Neural crest cell (in vitro differentiated cells): ENCODE data around the gene TEDC1. TPM values are rescaled to one million over a fixed set of nuclear protein-coding genes. Genes with fewer than 3 reads are reported as not detected.

ENCODE experiments used
- DNase-seq: peaks from one replicate; pipeline ENCODE4 v3.0.0; 2021; ENCODE audit warnings: low read depth, mixed read lengths, low spot score
- H3K27ac Mint-ChIP-seq: one replicate; pipeline ENCODE4 v1.8.0; 2021; ENCODE audit warnings: mild to moderate bottlenecking, mixed read lengths; ENCODE audit not compliant: unreplicated experiment
- H3K27me3 Mint-ChIP-seq: 2 replicates; pipeline ENCODE4 v1.8.0; 2021; ENCODE audit warnings: low read depth, mild to moderate bottlenecking, mixed read lengths
- H3K36me3 Mint-ChIP-seq: 2 replicates; pipeline ENCODE4 v1.8.0; 2021; ENCODE audit warnings: low read depth, mild to moderate bottlenecking, mixed read lengths
- H3K4me1 Mint-ChIP-seq: 2 replicates; pipeline ENCODE4 v1.8.0; 2021; ENCODE audit warnings: mixed read lengths
- H3K4me3 Mint-ChIP-seq: one replicate; pipeline ENCODE4 v1.8.0; 2021; ENCODE audit warnings: mild to moderate bottlenecking, mixed read lengths
- H3K9me3 Mint-ChIP-seq: 2 replicates; pipeline ENCODE4 v1.8.0; 2021; ENCODE audit warnings: mixed read lengths
- total RNA-seq: library from RNA; stranded (reverse); gene quantifications from 2 replicates; pipeline ENCODE4 v1.2.1, GENCODE V29; 2021
- TF ChIP-seq, protein P1 (sequence below): fragments of 200-600 bp; sonication (generic); conservative IDR thresholded peaks from 2 replicates; pipeline ENCODE4 v1.5.0; 2021; ENCODE audit warnings: antibody characterized with exemption, mild to moderate bottlenecking

Gene TEDC1
- total RNA-seq, 1 donor from 2014 or later, result 44.9 TPM

DNA sequence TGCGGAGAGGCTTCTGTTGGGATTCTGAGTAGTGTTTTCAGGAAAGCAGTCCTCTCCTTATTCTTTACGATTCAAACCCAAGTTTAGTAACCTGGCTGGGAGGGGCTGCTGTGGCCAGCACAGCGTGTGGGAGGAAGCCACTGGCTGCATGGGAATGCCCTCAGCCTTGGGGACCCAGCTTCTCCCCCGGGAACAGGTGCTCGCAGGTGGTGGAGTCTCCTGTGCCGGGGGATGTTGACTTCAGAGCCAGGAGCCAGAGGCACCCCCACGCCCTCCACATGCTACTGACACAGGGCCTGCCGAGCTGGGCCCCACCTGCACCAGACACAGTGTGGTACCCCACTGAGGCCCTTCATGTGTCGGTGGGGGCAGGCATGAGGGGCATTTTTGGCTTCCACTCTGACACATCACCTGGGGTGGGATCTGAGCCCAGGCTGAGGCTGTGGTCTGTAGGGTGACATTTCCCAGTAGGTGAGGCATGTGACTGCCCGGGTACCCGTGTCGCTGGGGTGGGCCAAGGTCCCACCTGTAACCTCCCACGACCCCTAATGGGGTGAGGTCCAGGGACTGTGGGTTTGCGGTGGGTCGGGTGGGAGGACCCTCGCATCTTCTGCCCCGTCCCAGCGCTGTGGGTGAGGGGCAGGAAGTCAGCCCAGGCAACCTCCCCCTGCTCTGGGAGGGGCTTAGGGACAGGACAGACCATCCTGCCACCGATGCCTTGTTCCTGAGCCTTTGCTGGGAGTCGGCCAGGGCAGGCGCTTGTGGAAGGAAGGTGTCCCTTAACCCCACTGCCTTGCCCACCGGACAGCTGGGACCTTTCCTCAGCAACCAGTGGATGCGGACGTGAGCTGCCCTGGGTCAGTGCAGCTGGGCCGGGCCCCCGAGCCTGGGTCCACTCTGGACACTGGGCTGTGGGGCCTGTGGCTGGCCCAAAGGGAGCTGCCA, 44.9 kb upstream of the TEDC1 start:
- H3K27me3 Mint-ChIP-seq, result no peaks in the 10 kb centered on the region

DNA sequence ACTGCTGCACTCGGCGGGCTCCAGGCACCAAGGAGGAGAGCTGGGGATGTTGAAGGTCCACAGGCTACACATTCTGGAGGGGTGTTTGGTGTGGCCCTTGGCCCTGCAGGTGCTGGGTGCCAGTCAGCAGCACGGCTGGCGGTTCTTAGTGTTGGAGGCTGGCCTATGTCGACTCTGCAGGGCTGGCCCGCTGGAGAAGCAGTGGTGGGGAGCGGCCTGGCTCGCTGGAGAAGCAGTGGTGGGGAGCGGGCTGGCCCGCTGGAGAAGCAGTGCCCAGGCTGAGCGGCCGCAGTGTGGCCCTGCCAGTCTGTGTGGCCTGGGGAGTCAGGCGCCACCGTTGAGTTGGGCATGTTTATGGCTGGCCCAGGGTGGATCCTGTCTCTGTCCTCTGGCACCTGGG, 44.1 kb upstream of the TEDC1 start:
- TF ChIP-seq, protein P1, sequence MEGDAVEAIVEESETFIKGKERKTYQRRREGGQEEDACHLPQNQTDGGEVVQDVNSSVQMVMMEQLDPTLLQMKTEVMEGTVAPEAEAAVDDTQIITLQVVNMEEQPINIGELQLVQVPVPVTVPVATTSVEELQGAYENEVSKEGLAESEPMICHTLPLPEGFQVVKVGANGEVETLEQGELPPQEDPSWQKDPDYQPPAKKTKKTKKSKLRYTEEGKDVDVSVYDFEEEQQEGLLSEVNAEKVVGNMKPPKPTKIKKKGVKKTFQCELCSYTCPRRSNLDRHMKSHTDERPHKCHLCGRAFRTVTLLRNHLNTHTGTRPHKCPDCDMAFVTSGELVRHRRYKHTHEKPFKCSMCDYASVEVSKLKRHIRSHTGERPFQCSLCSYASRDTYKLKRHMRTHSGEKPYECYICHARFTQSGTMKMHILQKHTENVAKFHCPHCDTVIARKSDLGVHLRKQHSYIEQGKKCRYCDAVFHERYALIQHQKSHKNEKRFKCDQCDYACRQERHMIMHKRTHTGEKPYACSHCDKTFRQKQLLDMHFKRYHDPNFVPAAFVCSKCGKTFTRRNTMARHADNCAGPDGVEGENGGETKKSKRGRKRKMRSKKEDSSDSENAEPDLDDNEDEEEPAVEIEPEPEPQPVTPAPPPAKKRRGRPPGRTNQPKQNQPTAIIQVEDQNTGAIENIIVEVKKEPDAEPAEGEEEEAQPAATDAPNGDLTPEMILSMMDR, result no peak
- no peak for DNase-seq
- H3K4me3 Mint-ChIP-seq, result no peak overlapping the region
- H3K4me1 Mint-ChIP-seq, result no peaks in the 10 kb centered on the region
- no peaks in the 10 kb centered on the region for H3K36me3 Mint-ChIP-seq
- no peak overlapping the region for H3K27ac Mint-ChIP-seq
- H3K27me3 Mint-ChIP-seq, result no peaks in the 10 kb centered on the region
- H3K9me3 Mint-ChIP-seq, result no peaks in the 10 kb centered on the region

More for the DNA sequence above, 44.9 kb upstream of the TEDC1 start:
- Mint-ChIP-seq H3K9me3 (no peaks in the 10 kb centered on the region), H3K27ac (no peak overlapping the region), H3K36me3 (no peaks in the 10 kb centered on the region), H3K4me3 (no peak overlapping the region), H3K4me1 (no peaks in the 10 kb centered on the region)
- TF ChIP-seq, protein P1, result no peak
- no peak for DNase-seq

DNA sequence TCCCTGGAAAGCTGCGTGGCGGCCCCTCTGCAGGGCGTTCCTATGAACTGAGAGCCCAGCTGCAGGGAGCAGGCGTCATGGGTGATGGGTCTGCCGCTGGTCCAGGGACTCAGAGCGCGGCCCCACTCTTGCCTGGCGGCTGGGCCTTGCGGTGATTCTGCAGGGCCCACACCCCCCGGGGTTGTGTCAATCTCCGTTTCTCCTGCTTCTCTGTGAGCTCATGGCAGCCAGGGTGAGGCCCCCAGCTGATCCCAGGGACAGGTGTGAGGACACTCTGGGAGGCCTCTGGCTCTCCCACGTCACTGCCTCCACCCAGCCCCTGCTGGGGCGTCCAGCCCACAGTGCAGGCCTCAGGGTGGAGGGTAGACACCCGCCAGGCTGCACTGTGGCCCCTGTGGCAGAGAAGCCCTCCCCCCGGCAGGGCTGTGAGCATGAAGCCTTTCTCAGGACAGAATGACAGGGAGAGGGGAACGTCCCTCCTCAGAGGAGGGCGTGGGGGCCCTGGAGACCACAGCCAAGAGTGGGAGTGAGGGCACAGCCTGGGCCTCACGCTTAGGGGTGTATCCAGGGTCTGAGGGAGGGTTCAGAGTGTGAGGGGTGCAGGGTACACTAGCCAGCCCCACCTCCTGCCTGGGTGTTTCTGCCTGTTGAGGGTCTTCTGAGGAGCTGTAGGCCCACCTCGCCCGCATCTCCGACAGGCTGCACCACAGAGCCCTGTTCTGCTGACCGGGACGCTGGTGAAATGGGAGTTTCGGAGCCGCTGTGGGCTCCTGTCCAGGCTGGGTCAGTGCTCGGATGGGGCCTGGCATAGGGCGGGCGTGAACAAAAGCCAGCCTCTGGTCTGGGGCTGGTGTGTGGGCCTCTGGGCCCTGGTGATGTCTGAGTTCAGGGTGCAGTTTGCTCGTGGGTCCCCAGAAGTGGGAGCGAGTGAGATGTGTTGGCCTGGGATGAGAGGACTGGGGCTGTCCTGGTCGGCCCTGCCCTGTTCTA, 43.1 kb upstream of the TEDC1 start:
- Mint-ChIP-seq H3K4me3 (no peak overlapping the region), H3K27me3 (no peaks in the 10 kb centered on the region), H3K36me3 (no peaks in the 10 kb centered on the region), H3K9me3 (no peaks in the 10 kb centered on the region), H3K4me1 (no peaks in the 10 kb centered on the region), H3K27ac (no peak overlapping the region)
- TF ChIP-seq, protein P1, result no peak
- no peak for DNase-seq

GRCh38 chr14:105448706-105449111, 42.3 kb upstream of the TEDC1 start:
- TF ChIP-seq, protein P1, result peak; percentile 76
- H3K4me1 Mint-ChIP-seq, result no peaks in the 10 kb centered on the region
- H3K9me3 Mint-ChIP-seq, result no peaks in the 10 kb centered on the region
- H3K27me3 Mint-ChIP-seq, result no peaks in the 10 kb centered on the region
- no peak overlapping the region for H3K27ac Mint-ChIP-seq
- H3K36me3 Mint-ChIP-seq, result peaks cover 3% of the 10 kb centered on the region
- no peak overlapping the region for H3K4me3 Mint-ChIP-seq
- DNase-seq, result peak; percentile 72

GRCh38 chr14:105449276-105450122, 41.5 kb upstream of the TEDC1 start:
- Mint-ChIP-seq H3K4me3 (no peak overlapping the region), H3K9me3 (no peaks in the 10 kb centered on the region), H3K36me3 (peaks cover 3% of the 10 kb centered on the region), H3K27ac (no peak overlapping the region), H3K4me1 (no peaks in the 10 kb centered on the region), H3K27me3 (no peaks in the 10 kb centered on the region)
- TF ChIP-seq, protein P1, result no peak
- DNase-seq, result no peak
